Testis (tissue), 3 donors: Measurements from ENCODE around the gene ITGA5. TPM values are rescaled to one million over a fixed set of nuclear protein-coding genes. Genes with fewer than 3 reads are reported as not detected.

Source experiments
- DNase-seq: peaks from one replicate; pipeline ENCODE4 v3.0.0-alpha.2; 2019
- H3K27ac ChIP-seq, 2 donors: fragments of 200-600 bp; sonication (generic); one replicate each; pipeline ENCODE4 v1.5.1; 2019
- H3K27me3 ChIP-seq: fragments of 200-600 bp; sonication (generic); one replicate; pipeline ENCODE4 v1.5.1; 2019
- H3K36me3 ChIP-seq: fragments of 200-600 bp; sonication (generic); one replicate; pipeline ENCODE4 v1.5.1; 2017; ENCODE audit warnings: low read depth; ENCODE audit errors: missing control alignments
- H3K4me1 ChIP-seq: fragments of 200-600 bp; sonication (generic); one replicate; pipeline ENCODE4 v1.5.1; 2019
- H3K4me3 ChIP-seq, 2 donors: fragments of 200-600 bp; sonication (generic); one replicate each; pipeline ENCODE4 v1.5.1; 2017 to 2019
- H3K9me3 ChIP-seq: fragments of 200-600 bp; sonication (generic); one replicate; pipeline ENCODE4 v1.5.1; 2017
- POLR2A ChIP-seq: fragments of 450-650 bp; IDR thresholded peaks from one replicate; pipeline ENCODE4 v1.6.1; 2017; ENCODE audit warnings: antibody characterized with exemption, mild to moderate bottlenecking, moderate library complexity
- WGBS, 2 donors: methylation state at CpG; one replicate each; pipeline ENCODE4 v1.1.5; 2018; 5-methylcytosine and 5-hydroxymethylcytosine counted together
- intact Hi-C: fragments of 100-400 bp; cut with DNase I; formaldehyde crosslinking; loops from one replicate; pipeline ENCODE4 v1.15.1; 2023; ENCODE audit warnings: low total_unique reads
- polyA plus RNA-seq: library from polyadenylated mRNA; stranded (reverse); fragments of 350-450 nt; fragmentation: Illumina TruSeq; extraction: RNeasy Lipid Tissue Mini Kit (QIAGEN cat#74804); gene quantifications from one replicate; pipeline ENCODE4 v1.2.3, GENCODE V29; 2014; ENCODE audit warnings: low read depth, low replicate concordance; ENCODE audit not compliant: insufficient read depth
- total RNA-seq, 2 donors: library from RNA; depleted of rRNA; stranded (reverse); fragments of >200 nt; gene quantifications; one replicate each; pipeline ENCODE4 v1.2.3, GENCODE V29; 2016
- TF ChIP-seq, protein P1 (sequence below), 3 experiments: fragments of 450-650 bp in 2 of 3; fragments of 200-600 bp in 1 of 3; sonication (generic) in 1 of 3; IDR thresholded peaks; one replicate each; pipeline ENCODE4 v1.5.1; 2016 to 2019; ENCODE audit warnings: antibody characterized with exemption in 3 of 3, mild to moderate bottlenecking in 2 of 3, moderate library complexity in 1 of 3

Gene ITGA5
- total and polyA plus RNA-seq, 3 donors from 2014 or later = 9.0 to 16.3 (median 10.7) TPM

- Histone ChIP-seq H3K27ac (no peak overlapping the region), H3K36me3 (no peaks in the 10 kb centered on the region), H3K4me3 (no peak overlapping the region), H3K9me3 (no peaks in the 10 kb centered on the region), H3K4me1 (peaks cover 21% of the 10 kb centered on the region), H3K27me3 (no peaks in the 10 kb centered on the region)
- intact Hi-C loops = loop anchor here (10.0 kb wide), 1 partner anchor 79 kb away; the partner anchor contains the start of genes CBX5 and HNRNPA1
- TF ChIP-seq, protein P1, sequence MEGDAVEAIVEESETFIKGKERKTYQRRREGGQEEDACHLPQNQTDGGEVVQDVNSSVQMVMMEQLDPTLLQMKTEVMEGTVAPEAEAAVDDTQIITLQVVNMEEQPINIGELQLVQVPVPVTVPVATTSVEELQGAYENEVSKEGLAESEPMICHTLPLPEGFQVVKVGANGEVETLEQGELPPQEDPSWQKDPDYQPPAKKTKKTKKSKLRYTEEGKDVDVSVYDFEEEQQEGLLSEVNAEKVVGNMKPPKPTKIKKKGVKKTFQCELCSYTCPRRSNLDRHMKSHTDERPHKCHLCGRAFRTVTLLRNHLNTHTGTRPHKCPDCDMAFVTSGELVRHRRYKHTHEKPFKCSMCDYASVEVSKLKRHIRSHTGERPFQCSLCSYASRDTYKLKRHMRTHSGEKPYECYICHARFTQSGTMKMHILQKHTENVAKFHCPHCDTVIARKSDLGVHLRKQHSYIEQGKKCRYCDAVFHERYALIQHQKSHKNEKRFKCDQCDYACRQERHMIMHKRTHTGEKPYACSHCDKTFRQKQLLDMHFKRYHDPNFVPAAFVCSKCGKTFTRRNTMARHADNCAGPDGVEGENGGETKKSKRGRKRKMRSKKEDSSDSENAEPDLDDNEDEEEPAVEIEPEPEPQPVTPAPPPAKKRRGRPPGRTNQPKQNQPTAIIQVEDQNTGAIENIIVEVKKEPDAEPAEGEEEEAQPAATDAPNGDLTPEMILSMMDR (IDR thresholded peaks at IDR 0.05) = no peak
- TF ChIP-seq POLR2A = no peak
- DNase-seq = no peak
- WGBS, 2 donors = 94 to 96% methylated on average over 6 of the region's 6 CpGs
These were observed 55.4 kb downstream of the ITGA5 start for GRCh38 chr12:54363618-54364017.

DNA sequence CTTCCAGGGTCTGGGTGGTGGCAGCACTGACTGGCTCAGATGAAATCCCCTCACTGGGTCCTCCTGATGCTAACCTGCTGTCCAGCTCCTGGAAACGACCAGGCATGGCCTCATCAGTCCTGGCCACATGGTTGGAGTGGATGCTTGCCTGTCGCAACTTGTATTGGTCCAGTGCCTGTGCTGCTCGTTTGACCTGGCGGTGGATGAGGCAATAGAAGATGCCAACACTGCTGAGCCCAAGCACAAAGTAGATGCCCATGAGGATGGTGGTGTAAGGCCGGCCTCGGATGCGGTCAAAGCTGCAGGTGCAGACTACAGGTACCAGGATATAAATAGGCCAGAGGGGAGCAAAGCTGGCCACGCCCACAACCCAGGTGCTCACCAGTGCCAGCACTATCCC is 56.0 kb downstream of the ITGA5 start:
- DNase-seq = no peak
- no peak overlapping the region for H3K27ac ChIP-seq
- 83 to 89% methylated on average over 6 to 8 of the region's 8 CpGs for WGBS, 2 donors
- peaks cover 21% of the 10 kb centered on the region for H3K4me1 ChIP-seq
- no peaks in the 10 kb centered on the region for H3K27me3 ChIP-seq
- no peak overlapping the region for H3K4me3 ChIP-seq
- H3K9me3 ChIP-seq = no peaks in the 10 kb centered on the region
- H3K36me3 ChIP-seq = no peaks in the 10 kb centered on the region
- TF ChIP-seq, protein P1 (IDR thresholded peaks at IDR 0.05) = no peak
- no peak for TF ChIP-seq POLR2A
- intact Hi-C loops = loop anchor here (10.0 kb wide), 1 partner anchor 78 kb away; the partner anchor contains the start of genes CBX5 and HNRNPA1

- Histone ChIP-seq H3K27me3 (no peaks in the 10 kb centered on the region), H3K36me3 (no peaks in the 10 kb centered on the region), H3K4me3 (no peak overlapping the region), H3K27ac (peak overlapping the region in 1 of 2 donors; percentile 95), H3K9me3 (no peaks in the 10 kb centered on the region), H3K4me1 (peaks cover 40% of the 10 kb centered on the region)
- DNase-seq = peak; percentile 92
- intact Hi-C loops = loop anchor here (10.0 kb wide), 1 partner anchor 76 kb away; the partner anchor contains the start of genes CBX5 and HNRNPA1
- WGBS, 2 donors = 73 to 81% methylated on average over 16 of the region's 16 CpGs
- TF ChIP-seq, protein P1 (IDR thresholded peaks at IDR 0.05) = peak; percentile 63 to 86 (median 65)
- no peak for TF ChIP-seq POLR2A
These were observed 58.2 kb downstream of the ITGA5 start for GRCh38 chr12:54360717-54361456.

DNA sequence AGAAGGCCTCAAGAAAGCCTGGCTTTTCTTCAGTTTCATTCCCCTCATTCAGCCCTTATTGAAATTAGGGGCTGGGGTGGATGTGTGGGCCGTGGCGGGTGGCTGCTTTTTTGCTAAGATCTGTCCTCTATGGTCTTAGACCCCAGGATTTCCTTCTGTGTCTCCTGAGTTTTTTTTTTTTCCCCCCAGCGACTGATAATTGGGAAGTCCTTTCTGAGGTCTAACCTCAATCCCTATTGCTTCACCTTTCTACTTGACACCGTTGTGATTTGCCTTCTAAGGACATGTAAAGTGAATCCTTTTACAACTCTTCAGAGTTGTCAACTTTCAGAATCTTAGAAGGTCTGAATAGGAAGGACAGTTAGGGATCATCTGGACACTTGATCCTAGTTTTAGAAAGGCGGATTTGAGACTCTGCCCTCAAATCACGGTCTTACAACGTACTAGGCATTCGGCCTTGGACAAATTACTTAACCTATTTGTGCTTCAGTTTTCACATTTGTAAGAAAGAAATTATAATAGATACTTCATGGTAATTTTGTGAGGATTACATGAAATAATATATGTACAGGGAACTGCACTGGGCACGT is 59.2 kb downstream of the ITGA5 start:
- TF ChIP-seq POLR2A = no peak
- TF ChIP-seq, protein P1 (IDR thresholded peaks at IDR 0.05) = no peak
- DNase-seq = no peak
- Histone ChIP-seq H3K9me3 (no peaks in the 10 kb centered on the region), H3K27me3 (no peaks in the 10 kb centered on the region), H3K36me3 (no peaks in the 10 kb centered on the region), H3K4me1 (peaks cover 49% of the 10 kb centered on the region), H3K27ac (peak overlapping the region; percentile 91 to 95), H3K4me3 (peak overlapping the region; percentile 60 to 70)
- intact Hi-C loops = loop anchor here (10.0 kb wide), 1 partner anchor 75 kb away; the partner anchor contains the start of genes CBX5 and HNRNPA1
- WGBS, 2 donors = 37% methylated on average over 9 of the region's 9 CpGs
